Astrocyte (in vitro differentiated cells and primary cell): ENCODE measurements around the gene LYPLA2. TPM values are rescaled to one million over a fixed set of nuclear protein-coding genes. Genes with fewer than 3 reads are reported as not detected.

Source experiments
- DNase-seq: peaks from one replicate; pipeline ENCODE4 v3.0.0-alpha.2; 2010; ENCODE audit warnings: low read depth
- FAIRE-seq: peaks from 2 replicates; lab custom pipeline; 2011; peaks lifted over from hg19 to GRCh38; lab: Jason Lieb, UNC
- H2AFZ ChIP-seq: 2 replicates; pipeline ENCODE4 v1.6.0; 2012; ENCODE audit warnings: low read depth, low read length, inconsistent platforms
- H3K27ac ChIP-seq: 2 replicates; pipeline ENCODE4 v1.5.1; 2011; ENCODE audit warnings: low read depth, low read length, inconsistent platforms
- H3K27me3 ChIP-seq: 2 replicates; pipeline ENCODE4 v1.6.0; 2011; ENCODE audit warnings: low read length, inconsistent platforms; ENCODE audit not compliant: insufficient read depth
- H3K36me3 ChIP-seq: 2 replicates; pipeline ENCODE4 v1.5.1; 2011; ENCODE audit warnings: low read length, inconsistent platforms; ENCODE audit not compliant: insufficient read depth
- H3K4me1 ChIP-seq: 2 replicates; pipeline ENCODE4 v1.5.1; 2011; ENCODE audit warnings: low read length, inconsistent platforms; ENCODE audit not compliant: insufficient read depth
- H3K4me2 ChIP-seq: 2 replicates; pipeline ENCODE4 v1.6.0; 2012; ENCODE audit warnings: low read length, inconsistent platforms
- H3K4me3 ChIP-seq: 2 replicates; pipeline ENCODE4 v1.5.1; 2011; ENCODE audit warnings: low read depth, mild to moderate bottlenecking, low read length, inconsistent platforms; ENCODE audit not compliant: insufficient read depth
- H3K79me2 ChIP-seq: 2 replicates; pipeline ENCODE4 v1.6.0; 2012; ENCODE audit warnings: mild to moderate bottlenecking, low read length, inconsistent platforms; ENCODE audit not compliant: insufficient read depth
- H3K9ac ChIP-seq: 2 replicates; pipeline ENCODE4 v1.6.0; 2012; ENCODE audit warnings: mild to moderate bottlenecking, low read length, inconsistent platforms
- H3K9me3 ChIP-seq: 2 replicates; pipeline ENCODE4 v1.5.1; 2012; ENCODE audit warnings: low read depth, mild to moderate bottlenecking, low read length, inconsistent platforms; ENCODE audit not compliant: insufficient read depth
- H4K20me1 ChIP-seq: 2 replicates; pipeline ENCODE4 v1.6.0; 2012; ENCODE audit warnings: low read length, inconsistent platforms; ENCODE audit not compliant: insufficient read depth
- H3K27ac Mint-ChIP-seq: one replicate; pipeline ENCODE4 v1.8.0; 2021; ENCODE audit warnings: mild to moderate bottlenecking, mixed read lengths; ENCODE audit not compliant: unreplicated experiment
- H3K27me3 Mint-ChIP-seq: one replicate; pipeline ENCODE4 v1.8.0; 2021; ENCODE audit warnings: low read depth, mixed read lengths; ENCODE audit not compliant: unreplicated experiment
- H3K36me3 Mint-ChIP-seq: one replicate; pipeline ENCODE4 v1.8.0; 2021; ENCODE audit warnings: low read depth, mixed read lengths; ENCODE audit not compliant: unreplicated experiment
- H3K4me1 Mint-ChIP-seq: one replicate; pipeline ENCODE4 v1.8.0; 2021; ENCODE audit warnings: low read depth, mixed read lengths; ENCODE audit not compliant: unreplicated experiment
- H3K4me3 Mint-ChIP-seq: one replicate; pipeline ENCODE4 v1.8.0; 2021; ENCODE audit warnings: mild to moderate bottlenecking, moderate library complexity, mixed read lengths; ENCODE audit not compliant: unreplicated experiment
- H3K9me3 Mint-ChIP-seq: one replicate; pipeline ENCODE4 v1.8.0; 2021; ENCODE audit warnings: mild to moderate bottlenecking, mixed read lengths; ENCODE audit not compliant: unreplicated experiment
- EZH2 ChIP-seq: IDR thresholded peaks from 2 replicates; pipeline ENCODE4 v1.6.1; 2012; ENCODE audit warnings: mild to moderate bottlenecking, low read length, inconsistent platforms; ENCODE audit not compliant: insufficient read depth
- total RNA-seq: library from RNA; stranded (reverse); gene quantifications from 2 replicates; pipeline ENCODE4 v1.2.1, GENCODE V29; 2021
- TF ChIP-seq, protein P1 (sequence below): IDR thresholded peaks from 2 replicates; pipeline ENCODE4 v1.5.1; 2011; ENCODE audit warnings: low read depth, mild to moderate bottlenecking, inconsistent platforms, low read length, moderate library complexity; ENCODE audit not compliant: insufficient read depth

Gene LYPLA2
- total RNA-seq, 1 donor from 2014 or later, result 91.7 TPM

GRCh38 chr1:23803674-23804073 is 12.7 kb downstream of the LYPLA2 start:
- Histone ChIP-seq H3K9ac (no peak overlapping the region), H3K36me3 (no peaks in the 10 kb centered on the region), H3K79me2 (no peaks in the 10 kb centered on the region), H3K4me2 (no peak overlapping the region), H3K4me3 (no peak overlapping the region), H3K9me3 (no peaks in the 10 kb centered on the region), H4K20me1 (no peaks in the 10 kb centered on the region), H2AFZ (no peak overlapping the region), H3K4me1 (peaks cover 16% of the 10 kb centered on the region), H3K27ac (no peak overlapping the region), H3K27me3 (no peaks in the 10 kb centered on the region)
- peaks cover 14% of the 10 kb centered on the region for H3K4me1 Mint-ChIP-seq
- FAIRE-seq (no peak), DNase-seq (no peak)
- H3K36me3 Mint-ChIP-seq, result peaks cover 21% of the 10 kb centered on the region
- no peak overlapping the region for H3K27ac Mint-ChIP-seq
- H3K9me3 Mint-ChIP-seq, result no peaks in the 10 kb centered on the region
- no peak overlapping the region for H3K4me3 Mint-ChIP-seq
- TF ChIP-seq, protein P1, sequence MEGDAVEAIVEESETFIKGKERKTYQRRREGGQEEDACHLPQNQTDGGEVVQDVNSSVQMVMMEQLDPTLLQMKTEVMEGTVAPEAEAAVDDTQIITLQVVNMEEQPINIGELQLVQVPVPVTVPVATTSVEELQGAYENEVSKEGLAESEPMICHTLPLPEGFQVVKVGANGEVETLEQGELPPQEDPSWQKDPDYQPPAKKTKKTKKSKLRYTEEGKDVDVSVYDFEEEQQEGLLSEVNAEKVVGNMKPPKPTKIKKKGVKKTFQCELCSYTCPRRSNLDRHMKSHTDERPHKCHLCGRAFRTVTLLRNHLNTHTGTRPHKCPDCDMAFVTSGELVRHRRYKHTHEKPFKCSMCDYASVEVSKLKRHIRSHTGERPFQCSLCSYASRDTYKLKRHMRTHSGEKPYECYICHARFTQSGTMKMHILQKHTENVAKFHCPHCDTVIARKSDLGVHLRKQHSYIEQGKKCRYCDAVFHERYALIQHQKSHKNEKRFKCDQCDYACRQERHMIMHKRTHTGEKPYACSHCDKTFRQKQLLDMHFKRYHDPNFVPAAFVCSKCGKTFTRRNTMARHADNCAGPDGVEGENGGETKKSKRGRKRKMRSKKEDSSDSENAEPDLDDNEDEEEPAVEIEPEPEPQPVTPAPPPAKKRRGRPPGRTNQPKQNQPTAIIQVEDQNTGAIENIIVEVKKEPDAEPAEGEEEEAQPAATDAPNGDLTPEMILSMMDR, result no peak
- TF ChIP-seq EZH2, result no peak
- no peaks in the 10 kb centered on the region for H3K27me3 Mint-ChIP-seq

GRCh38 chr1:23804183-23804835 is 13.4 kb downstream of the LYPLA2 start:
- no peak overlapping the region for H3K4me3 Mint-ChIP-seq

GRCh38 chr1:23805025-23805424 is 14.1 kb downstream of the LYPLA2 start:
- no peak overlapping the region for H3K4me3 Mint-ChIP-seq
- no peak overlapping the region for H3K27ac Mint-ChIP-seq

More at GRCh38 chr1:23804183-23804835, 13.4 kb downstream of the LYPLA2 start:
- Histone ChIP-seq H3K9me3 (no peaks in the 10 kb centered on the region), H4K20me1 (no peaks in the 10 kb centered on the region), H3K4me1 (peaks cover 11% of the 10 kb centered on the region), H3K79me2 (no peaks in the 10 kb centered on the region), H3K27ac (no peak overlapping the region), H3K27me3 (no peaks in the 10 kb centered on the region), H3K36me3 (no peaks in the 10 kb centered on the region), H3K4me2 (no peak overlapping the region), H3K4me3 (no peak overlapping the region), H2AFZ (no peak overlapping the region), H3K9ac (no peak overlapping the region)
- DNase-seq (no peak), FAIRE-seq (no peak)
- no peak for TF ChIP-seq EZH2
- TF ChIP-seq, protein P1, result no peak
- Mint-ChIP-seq H3K27ac (no peak overlapping the region), H3K9me3 (no peaks in the 10 kb centered on the region), H3K4me1 (peaks cover 14% of the 10 kb centered on the region), H3K27me3 (no peaks in the 10 kb centered on the region), H3K36me3 (peaks cover 21% of the 10 kb centered on the region)

More at GRCh38 chr1:23805025-23805424, 14.1 kb downstream of the LYPLA2 start:
- Mint-ChIP-seq H3K36me3 (peaks cover 18% of the 10 kb centered on the region), H3K4me1 (peaks cover 11% of the 10 kb centered on the region), H3K9me3 (no peaks in the 10 kb centered on the region), H3K27me3 (no peaks in the 10 kb centered on the region)
- Histone ChIP-seq H3K79me2 (no peaks in the 10 kb centered on the region), H3K27me3 (no peaks in the 10 kb centered on the region), H3K27ac (no peak overlapping the region), H3K36me3 (no peaks in the 10 kb centered on the region), H3K4me3 (no peak overlapping the region), H2AFZ (no peak overlapping the region), H3K9ac (no peak overlapping the region), H4K20me1 (no peaks in the 10 kb centered on the region), H3K4me1 (peaks cover 6% of the 10 kb centered on the region), H3K4me2 (no peak overlapping the region), H3K9me3 (no peaks in the 10 kb centered on the region)
- DNase-seq (no peak), FAIRE-seq (no peak)
- TF ChIP-seq, protein P1, result no peak
- no peak for TF ChIP-seq EZH2
